ENCODE measurements around the gene ANKRD61. TPM values are rescaled to one million over a fixed set of nuclear protein-coding genes. Genes with fewer than 3 reads are reported as not detected.

Gene ANKRD61
- 0.53 to 0.84 TPM (median 0.72 TPM) in 5 replicates for total RNA-seq (2022; extraction: Qiagen RNA extraction)

DNA sequence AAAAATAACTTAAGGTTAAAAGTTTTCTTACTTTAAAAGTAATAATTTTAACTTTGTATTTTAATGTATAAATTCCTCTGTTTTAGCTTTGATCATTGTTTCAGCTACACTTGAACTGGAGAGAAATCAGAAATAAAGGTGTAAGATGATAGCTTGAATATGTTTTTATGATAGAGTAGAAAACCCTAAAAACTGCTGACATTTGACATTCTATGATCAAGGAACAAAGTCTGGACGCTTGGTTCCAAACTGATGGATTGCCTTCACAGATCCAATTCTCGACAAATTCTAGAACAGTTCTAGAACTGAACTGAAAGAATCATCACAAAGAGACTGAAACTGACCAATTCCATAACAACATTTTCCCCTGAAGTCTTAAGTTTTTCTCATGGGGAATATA, at the start of gene ANKRD61:
Gene ANKRD61 (plus strand): TSS at position 389 of the 400 bp plus-strand sequence. CDS start 0 bp downstream, at position 389.

DNA sequence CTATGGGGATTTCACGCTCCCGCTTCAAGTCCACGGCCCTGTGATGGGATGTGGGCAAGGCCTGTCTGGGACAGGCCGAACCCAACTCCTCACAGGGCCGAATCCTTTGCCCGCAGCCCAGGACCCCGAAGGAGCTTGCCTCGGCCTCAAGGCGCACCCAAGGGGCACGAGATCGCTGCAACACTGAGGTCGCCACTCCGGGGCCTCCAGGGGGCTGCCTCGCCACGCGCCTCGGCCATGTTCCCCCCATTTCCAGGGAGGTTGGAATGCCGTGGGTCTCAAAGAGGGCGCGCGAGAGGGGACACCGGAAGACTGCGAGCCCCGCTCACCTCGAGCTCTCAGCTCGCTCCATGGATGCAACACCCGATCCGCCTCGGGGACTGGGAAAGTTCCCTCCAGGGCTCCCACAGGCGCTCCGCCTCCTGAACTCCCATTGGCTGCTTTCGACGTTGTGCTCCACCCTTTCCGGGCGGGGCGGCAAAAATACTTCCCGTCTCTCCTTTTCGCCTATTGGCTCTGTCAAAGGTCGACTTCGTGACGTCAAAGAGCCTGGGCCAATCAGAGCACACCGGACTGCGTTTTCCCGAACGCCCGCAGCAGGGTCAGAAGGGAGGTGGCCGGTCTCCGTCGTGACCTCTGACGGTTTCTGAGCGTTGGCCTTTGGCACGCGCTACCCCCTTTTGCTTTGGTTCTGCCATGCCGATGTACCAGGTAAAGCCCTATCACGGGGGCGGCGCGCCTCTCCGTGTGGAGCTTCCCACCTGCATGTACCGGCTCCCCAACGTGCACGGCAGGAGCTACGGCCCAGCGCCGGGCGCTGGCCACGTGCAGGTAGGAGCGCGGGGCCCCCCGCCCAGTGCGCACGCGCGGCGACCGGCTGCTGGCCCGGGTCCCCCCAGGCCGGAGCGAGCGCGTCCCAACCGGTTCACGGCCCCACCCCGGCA, 22.2 kb upstream of the ANKRD61 start, which contains the start of the genes AIMP2 and PMS2:
Gene AIMP2 (plus strand): TSS at position 605 of the 944 bp plus-strand sequence. CDS start 92 bp downstream, at position 697.
Gene PMS2 (minus strand): TSS at position 382 of the 944 bp plus-strand sequence. CDS start 30 bp downstream, at position 352.

Other genes starting within 250 kb of the ANKRD61 start
- gene RNF216, start 249.7 kb upstream of the ANKRD61 start, total RNA-seq (2022; extraction: Qiagen RNA extraction), result 23.0 to 27.2 TPM (median 23.9 TPM) in 5 replicates
- gene OCM, start 150.6 kb upstream of the ANKRD61 start, total RNA-seq (2022; extraction: Qiagen RNA extraction), result not detected in 5 replicates
- gene CCZ1, start 132.6 kb upstream of the ANKRD61 start, total RNA-seq (2022; extraction: Qiagen RNA extraction), result 70.3 to 82.7 TPM (median 77.1 TPM) in 5 replicates
- gene RSPH10B, start 60.7 kb upstream of the ANKRD61 start, total RNA-seq (2022; extraction: Qiagen RNA extraction), result 0.05 to 0.20 TPM (median 0.12 TPM) in 5 replicates
- 9.6 to 17.5 TPM (median 11.9 TPM) in 5 replicates for gene PMS2, start 22.3 kb upstream of the ANKRD61 start, total RNA-seq (2022; extraction: Qiagen RNA extraction)
- gene AIMP2, start 22.1 kb upstream of the ANKRD61 start, total RNA-seq (2022; extraction: Qiagen RNA extraction), result 85.1 to 95.1 TPM (median 91.4 TPM) in 5 replicates
- 62.6 to 77.6 TPM (median 73.1 TPM) in 5 replicates for gene EIF2AK1, start 27.8 kb downstream of the ANKRD61 start, total RNA-seq (2022; extraction: Qiagen RNA extraction)
- 6.3 to 9.2 TPM (median 8.1 TPM) in 5 replicates for gene USP42, start 73.6 kb downstream of the ANKRD61 start, total RNA-seq (2022; extraction: Qiagen RNA extraction)
- 28.8 to 33.8 TPM (median 30.0 TPM) in 5 replicates for gene CYTH3, start 241.2 kb downstream of the ANKRD61 start, total RNA-seq (2022; extraction: Qiagen RNA extraction)